Stimulated activated CD4-positive, alpha-beta T cell treated with anti-CD3 and anti-CD28 coated beads, Interleukin-1b, Interleukin-23, amount 100 ng/mL, for 48 hours (primary cell): ENCODE data around the gene RNF157.
A peak's percentile ranks its signal among the peaks of the same experiment; 100 is the strongest.

ENCODE experiments used
- DNase-seq: peaks from one replicate; pipeline ENCODE4 v3.0.0-alpha.2; 2020

Gene RNF157

GRCh38 chr17:76155988-76156661 lies 84.2 kb downstream of the RNF157 start:
- no peak for DNase-seq

GRCh38 chr17:76154936-76155845 lies 85.1 kb downstream of the RNF157 start:
- DNase-seq, result no peak

- no peak for DNase-seq
These were observed 86.0 kb downstream of the RNF157 start for GRCh38 chr17:76154292-76154691.

GRCh38 chr17:76153640-76154039 lies 86.7 kb downstream of the RNF157 start:
- DNase-seq, result no peak

- DNase-seq, result no peak
These were observed 87.1 kb downstream of the RNF157 start for GRCh38 chr17:76153202-76153601.

GRCh38 chr17:76152591-76152990 lies 87.7 kb downstream of the RNF157 start:
- DNase-seq, result no peak

- no peak for DNase-seq
These were observed 88.3 kb downstream of the RNF157 start for GRCh38 chr17:76151896-76152454.

- DNase-seq, result no peak
These were observed 89.3 kb downstream of the RNF157 start for GRCh38 chr17:76150712-76151622.

GRCh38 chr17:76149214-76149613 lies 91.1 kb downstream of the RNF157 start:
- DNase-seq, result no peak

- no peak for DNase-seq
These were observed 92.3 kb downstream of the RNF157 start for GRCh38 chr17:76148015-76148326.

GRCh38 chr17:76147211-76148014 lies 92.9 kb downstream of the RNF157 start:
- no peak for DNase-seq

GRCh38 chr17:76146053-76146851 lies 94.0 kb downstream of the RNF157 start:
- no peak for DNase-seq

GRCh38 chr17:76145231-76146052 lies 94.9 kb downstream of the RNF157 start:
- DNase-seq, result peak; percentile 47

GRCh38 chr17:76142585-76143041 lies 97.7 kb downstream of the RNF157 start:
- no peak for DNase-seq

- DNase-seq, result no peak
These were observed 98.2 kb downstream of the RNF157 start for GRCh38 chr17:76142039-76142584.

GRCh38 chr17:76141212-76142038 lies 98.9 kb downstream of the RNF157 start, which contains the start of gene FOXJ1:
Gene FOXJ1, minus strand, starts transcription at chr17:76141245. Its CDS starts 850 bp downstream, at chr17:76140395.
- peak; percentile 92 for DNase-seq

GRCh38 chr17:76140661-76141211 lies 99.6 kb downstream of the RNF157 start:
- no peak for DNase-seq
